ENCODE data around the gene SEMA7A.

- TF ChIP-seq EZH2 (IDR thresholded peaks at IDR 0.05; ENCODE audit: borderline replicate concordance): no peak
- TF ChIP-seq CTCF (IDR thresholded peaks at IDR 0.05; ENCODE audit: poor library complexity): no peak
- no peak for TF ChIP-seq EZH2phosphoT487 (IDR thresholded peaks at IDR 0.05; ENCODE audit: low read depth, severe bottlenecking, unreplicated experiment)
These were observed 17.5 kb downstream of the SEMA7A start for GRCh38 chr15:74415966-74416916.

Data from hepatocyte (in vitro differentiated cells).